GM12875 (cell line): ENCODE measurements around the gene QRFP.

Experiments used
- H3K4me3 ChIP-seq: one replicate; pipeline ENCODE4 v1.5.1; 2011; ENCODE audit warnings: low read depth, low read length, control low read depth
- TF ChIP-seq, protein P1 (sequence below): IDR thresholded peaks from 2 replicates; pipeline ENCODE4 v1.5.1; 2011; ENCODE audit warnings: low read depth, mild to moderate bottlenecking, control low read depth, inconsistent platforms, low read length, moderate library complexity, borderline replicate concordance; ENCODE audit not compliant: insufficient read depth

QRFP gene

GRCh38 chr9:130927995-130928900, 31.6 kb upstream of the QRFP start:
- TF ChIP-seq, protein P1, sequence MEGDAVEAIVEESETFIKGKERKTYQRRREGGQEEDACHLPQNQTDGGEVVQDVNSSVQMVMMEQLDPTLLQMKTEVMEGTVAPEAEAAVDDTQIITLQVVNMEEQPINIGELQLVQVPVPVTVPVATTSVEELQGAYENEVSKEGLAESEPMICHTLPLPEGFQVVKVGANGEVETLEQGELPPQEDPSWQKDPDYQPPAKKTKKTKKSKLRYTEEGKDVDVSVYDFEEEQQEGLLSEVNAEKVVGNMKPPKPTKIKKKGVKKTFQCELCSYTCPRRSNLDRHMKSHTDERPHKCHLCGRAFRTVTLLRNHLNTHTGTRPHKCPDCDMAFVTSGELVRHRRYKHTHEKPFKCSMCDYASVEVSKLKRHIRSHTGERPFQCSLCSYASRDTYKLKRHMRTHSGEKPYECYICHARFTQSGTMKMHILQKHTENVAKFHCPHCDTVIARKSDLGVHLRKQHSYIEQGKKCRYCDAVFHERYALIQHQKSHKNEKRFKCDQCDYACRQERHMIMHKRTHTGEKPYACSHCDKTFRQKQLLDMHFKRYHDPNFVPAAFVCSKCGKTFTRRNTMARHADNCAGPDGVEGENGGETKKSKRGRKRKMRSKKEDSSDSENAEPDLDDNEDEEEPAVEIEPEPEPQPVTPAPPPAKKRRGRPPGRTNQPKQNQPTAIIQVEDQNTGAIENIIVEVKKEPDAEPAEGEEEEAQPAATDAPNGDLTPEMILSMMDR: no peak
- H3K4me3 ChIP-seq: no peak overlapping the region

GRCh38 chr9:130927338-130927737, 30.7 kb upstream of the QRFP start:
- H3K4me3 ChIP-seq: no peak overlapping the region
- TF ChIP-seq, protein P1: no peak

DNA sequence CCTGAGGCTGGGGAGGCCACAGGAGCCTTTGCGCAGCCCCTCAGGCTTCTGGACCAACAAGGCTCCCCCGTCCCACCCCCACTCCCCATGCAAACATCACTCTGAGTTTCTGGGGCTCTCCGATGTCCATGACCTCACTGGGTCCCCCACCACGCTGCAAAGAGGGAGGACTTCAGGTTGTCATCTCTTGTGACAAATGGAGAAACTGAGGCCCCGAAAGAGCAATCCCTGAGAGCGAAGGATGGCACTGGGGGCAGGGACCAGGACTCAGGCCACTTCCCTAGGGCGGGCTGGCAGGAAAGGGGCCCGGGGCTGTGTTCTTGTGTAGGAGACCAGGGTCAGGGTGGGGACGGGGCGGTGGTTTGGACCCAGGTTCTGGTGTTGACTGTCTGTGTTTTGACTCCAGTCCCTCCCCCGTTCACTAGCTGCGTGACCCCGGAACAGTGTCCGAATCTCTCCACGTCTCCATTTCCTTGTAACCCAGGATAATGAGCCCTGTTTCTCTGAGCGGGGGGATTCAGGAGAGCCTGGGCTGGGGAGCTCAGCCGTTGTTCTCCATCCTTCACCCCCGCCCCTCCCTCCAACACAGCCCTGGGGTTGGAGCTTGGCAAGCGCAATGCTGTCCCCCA, 28.6 kb upstream of the QRFP start:
- TF ChIP-seq, protein P1: no peak
- no peak overlapping the region for H3K4me3 ChIP-seq

- H3K4me3 ChIP-seq: no peak overlapping the region
- TF ChIP-seq, protein P1: no peak
Measured at GRCh38 chr9:130924448-130924788, 27.8 kb upstream of the QRFP start.

- TF ChIP-seq, protein P1: no peak
- H3K4me3 ChIP-seq: no peak overlapping the region
Measured at GRCh38 chr9:130923611-130924447, 27.2 kb upstream of the QRFP start.

DNA sequence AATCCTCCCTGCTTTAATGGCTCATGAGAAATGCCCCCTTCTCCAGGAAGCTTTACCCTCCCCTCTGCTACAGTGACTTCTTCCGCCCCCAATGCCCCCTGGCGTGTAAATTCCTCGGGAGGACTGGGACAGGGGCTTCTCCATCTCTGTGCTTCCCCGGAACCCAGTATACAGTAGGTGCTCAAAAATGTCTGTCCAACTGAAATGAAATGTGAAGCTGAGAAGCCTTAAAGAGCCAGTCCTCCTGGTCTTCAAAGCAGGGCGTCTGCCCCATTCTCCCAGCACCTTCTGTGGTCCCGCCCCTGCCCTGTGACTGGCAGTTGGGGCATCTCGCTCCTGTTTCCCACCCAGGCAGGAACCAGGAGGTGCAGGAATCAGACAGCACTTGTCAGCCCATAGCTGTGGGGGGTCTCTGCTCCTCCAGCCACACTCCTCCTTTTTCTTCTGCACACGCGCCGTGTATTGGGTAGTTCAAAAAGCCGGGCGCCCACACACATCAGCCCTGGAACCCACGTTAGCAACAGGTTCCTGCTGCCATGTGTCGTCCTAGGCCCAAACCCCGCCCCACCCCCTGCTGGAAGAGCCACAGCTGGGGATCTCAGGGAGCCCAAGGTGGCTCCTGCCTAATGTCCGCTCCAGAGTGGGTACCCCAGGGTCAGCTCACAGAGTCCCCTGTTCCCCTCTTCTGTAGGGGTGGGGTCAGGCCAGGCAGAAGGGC, 26.4 kb upstream of the QRFP start:
- H3K4me3 ChIP-seq: no peak overlapping the region
- TF ChIP-seq, protein P1: no peak
